ENCODE data around the gene LAPTM4A.

DNA sequence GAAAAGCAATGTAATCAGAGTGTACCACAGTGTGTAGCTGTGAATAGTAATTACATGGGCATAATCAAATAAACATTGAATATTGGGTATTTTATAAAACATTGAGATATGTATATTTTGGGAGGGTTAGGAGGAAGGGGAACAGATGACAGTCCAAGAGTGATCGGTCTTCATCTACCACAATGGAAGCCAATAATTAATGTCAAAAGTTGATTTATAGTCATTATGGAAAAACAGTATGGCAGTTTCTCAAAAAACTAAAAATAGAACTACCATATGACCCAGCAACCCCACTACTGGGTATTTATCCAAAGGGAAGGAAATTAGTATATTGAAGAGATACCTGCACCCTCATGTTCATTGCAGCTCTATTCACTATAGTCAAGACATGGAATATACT lies 5.8 kb upstream of the LAPTM4A start:
- no peak for TF ChIP-seq CTCF (IDR thresholded peaks at IDR 0.05)
- TF ChIP-seq POLR2AphosphoS5 (IDR thresholded peaks at IDR 0.05), result no peak
- TF ChIP-seq POLR2A (IDR thresholded peaks at IDR 0.05), result no peak
- TF ChIP-seq EP300 (IDR thresholded peaks at IDR 0.05), result no peak
